DMS 273 (cell line): ENCODE data around the gene RILPL1.
A peak's percentile ranks its signal among the peaks of the same experiment; 100 is the strongest.
"Not testable (repeated sequence)": the region's sequence is repeated elsewhere in the genome, so short reads cannot be mapped to it uniquely, and the experiment has no call there.

Experiments used
- DNase-seq: peaks from one replicate; lab custom pipeline; 2025; ENCODE audit not compliant: unreplicated experiment; lab: John Stamatoyannopoulos, UW

The RILPL1 gene

DNA sequence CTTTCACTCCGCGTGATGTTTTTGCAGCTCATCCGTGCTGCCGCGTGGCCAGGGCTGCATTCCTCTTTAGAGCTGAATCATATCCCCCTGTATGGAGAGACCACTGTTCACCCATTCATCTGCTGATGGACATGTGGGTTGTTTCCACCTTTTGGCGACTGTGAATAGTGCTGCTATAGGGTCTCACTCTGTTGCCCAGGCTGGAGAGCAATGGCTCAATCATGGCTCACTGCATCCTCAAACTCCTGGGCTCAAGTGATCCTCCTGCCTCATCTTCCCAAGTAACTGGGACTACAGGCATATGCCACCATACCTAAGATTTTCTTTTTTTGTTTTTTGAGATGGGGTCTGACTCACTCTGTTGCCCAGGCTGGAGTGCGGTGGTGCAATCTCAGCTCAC, 36.5 kb downstream of the RILPL1 start:
- DNase-seq = no peak

DNA sequence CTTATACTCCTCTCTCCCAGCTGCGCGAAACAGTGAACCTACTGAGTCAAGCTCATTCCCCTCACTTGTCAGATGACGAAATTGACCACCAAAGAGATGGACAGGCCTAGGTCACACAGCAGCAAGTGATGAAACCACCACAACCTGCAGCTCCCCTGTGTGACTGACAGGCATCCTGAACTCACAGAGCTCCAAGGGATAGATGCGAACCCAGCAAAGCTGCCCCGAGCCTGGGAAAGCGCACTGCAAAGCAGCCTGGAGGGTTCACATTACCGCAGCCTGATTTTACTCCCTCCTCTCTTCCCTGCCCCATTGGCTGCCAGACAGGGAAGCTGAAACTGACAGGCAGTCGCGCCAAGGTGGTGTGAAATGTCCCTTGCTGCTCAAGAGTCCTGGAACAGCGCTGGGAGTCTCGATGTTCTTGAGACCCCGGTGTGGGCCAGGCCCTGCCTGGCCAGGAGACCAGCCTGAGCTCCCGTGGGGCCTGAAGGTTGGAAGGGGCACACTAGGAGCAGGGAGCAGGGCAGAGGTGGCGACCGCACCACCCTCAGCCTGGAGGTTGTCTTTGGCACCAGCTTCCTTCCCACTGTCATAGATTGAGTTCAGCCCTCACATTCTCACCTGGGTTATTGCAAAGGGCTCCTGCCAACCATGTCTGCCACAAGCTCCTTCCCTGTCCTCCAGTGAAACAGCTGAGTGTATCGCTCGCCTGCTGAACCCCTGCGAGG, 39.2 kb downstream of the RILPL1 start:
- no peak for DNase-seq

DNA sequence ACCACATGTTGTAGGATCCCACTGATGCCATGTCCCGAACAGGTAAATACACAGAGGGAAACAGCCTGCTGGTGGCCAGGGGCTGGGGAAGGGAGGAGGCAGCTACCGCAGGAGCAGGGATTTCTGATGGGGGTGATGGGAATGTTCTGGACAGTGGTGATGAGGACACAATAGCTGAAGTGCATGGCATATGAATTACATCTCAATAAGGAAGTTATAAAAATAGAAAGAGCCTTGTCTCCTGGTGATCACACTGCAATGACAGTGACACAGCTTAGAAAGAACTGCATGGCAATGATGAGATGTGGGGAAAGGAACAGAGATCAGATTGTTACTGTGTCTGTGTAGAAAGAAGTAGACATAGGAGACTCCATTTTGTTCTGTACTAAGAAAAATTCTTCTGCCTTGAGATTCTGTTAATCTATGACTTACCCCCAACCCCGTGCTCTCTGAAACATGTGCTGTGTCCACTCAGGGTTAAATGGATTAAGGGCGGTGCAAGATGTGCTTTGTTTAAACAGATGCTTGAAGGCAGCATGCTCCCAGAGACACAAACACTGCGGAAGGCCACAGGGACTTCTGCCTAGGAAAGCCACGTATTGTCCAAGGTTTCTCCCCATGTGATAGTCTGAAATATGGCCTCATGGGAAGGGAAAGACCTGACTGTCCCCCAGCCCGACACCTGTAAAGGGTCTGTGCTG, 41.0 kb downstream of the RILPL1 start:
- not testable (repeated sequence) for DNase-seq

DNA sequence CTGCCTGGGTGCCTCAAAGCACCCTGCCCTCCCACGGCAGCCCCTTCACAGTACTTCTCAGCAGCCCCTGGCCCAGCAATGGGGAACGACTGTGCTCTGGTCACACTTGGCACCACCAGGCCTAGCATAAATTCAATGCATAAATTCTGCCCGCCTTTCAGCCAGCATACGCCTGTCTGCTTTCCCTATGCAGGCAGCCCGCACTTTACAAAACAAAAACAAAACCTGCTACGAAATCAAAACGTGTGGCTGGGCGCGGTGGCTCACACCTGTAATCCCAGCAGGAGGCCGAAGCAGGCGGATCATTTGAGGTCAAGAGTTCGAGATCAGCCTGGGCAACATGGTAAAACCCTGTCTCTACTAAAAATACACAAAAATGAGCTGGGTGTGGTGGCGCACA, 42.0 kb downstream of the RILPL1 start:
- no peak for DNase-seq

DNA sequence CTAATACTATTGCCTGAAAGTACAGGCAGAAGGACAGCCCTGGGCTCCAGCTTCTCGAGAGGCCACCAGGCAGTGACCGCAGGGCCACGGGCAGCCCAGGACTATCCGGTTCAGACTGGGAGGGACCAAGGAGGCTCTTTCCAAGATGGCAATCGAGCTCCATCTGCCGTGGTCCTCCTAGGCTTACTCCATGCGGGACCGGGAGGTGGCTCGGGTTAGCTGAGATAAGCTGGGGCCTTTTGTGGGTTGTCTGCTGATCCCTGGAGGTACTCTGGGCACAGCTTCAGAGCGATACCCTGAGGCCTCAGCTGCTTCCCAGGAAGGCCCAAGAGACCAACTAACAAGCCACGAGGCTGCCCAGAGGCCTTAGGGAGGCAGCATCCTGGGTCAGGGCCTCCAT, 42.5 kb downstream of the RILPL1 start:
- no peak for DNase-seq

DNA sequence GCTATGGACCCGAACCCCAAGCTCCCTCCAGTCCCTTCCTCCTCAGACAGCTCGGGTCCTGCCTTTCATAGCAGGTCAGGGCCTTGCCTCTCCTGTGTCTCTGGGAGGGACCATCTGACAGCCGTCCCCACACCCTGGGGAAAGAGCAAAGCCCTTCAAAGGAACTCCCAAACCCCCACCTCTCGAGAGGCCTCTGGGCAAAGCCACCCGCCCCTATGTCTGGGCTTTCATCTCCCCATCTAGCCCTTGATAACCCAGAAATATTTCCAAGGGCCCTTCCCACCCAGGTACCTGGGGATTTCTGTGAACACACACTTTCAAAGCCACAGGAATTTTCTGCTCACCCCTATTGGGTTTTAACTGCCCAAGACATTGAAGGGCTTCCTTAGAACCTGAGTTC, 43.4 kb downstream of the RILPL1 start:
- DNase-seq = no peak

DNA sequence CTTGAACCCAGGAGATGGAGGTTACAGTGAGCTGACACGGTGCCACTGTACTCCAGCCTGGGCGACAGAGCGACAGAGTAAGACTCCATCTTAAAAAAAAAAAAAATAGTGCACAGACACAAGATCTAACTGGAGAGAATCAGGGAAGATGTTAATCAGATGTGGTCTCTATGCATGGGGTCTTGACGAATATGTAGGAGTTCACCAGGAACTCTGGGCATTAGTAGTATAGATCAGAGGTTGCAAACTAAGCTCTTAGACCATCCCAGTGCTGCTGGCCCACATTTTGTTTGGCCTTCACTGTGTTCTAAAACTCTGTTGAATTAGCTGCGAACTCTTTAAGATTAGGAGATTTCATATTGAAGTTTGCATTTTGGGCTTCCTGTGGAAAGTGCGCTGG, 43.9 kb downstream of the RILPL1 start:
- DNase-seq = no peak

DNA sequence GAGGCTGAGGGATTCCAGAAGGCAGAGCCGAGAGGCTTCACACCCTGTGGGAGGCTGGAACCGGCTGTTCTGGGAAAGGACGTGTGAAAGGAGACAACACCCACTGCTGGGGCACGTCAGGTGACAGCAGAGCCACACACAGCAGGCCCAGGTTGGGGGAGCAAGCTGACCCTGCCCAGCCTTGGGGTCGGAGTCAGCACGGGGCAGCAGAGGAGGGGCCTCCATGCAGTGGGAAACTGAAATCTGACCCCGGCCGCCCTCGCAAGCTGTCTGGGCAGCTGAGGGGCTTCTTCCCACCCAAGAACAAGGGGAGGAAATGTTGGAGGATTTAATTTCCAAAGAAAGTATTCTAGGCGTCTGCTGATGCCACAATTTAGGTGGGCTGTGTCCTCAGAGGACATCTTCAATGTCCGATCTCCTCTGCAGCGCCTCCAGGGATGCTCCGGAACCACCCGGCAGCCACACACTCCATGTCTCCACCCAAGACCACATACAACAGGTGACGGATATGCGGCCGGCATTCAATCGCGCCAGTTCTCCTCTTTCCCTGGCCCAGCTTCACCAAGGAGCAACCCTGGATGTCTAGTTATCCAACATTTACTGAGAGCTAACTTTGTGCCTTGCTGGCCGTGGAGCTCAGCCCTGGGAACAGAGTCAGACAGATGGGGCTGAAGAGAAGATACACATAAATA, 44.8 kb downstream of the RILPL1 start:
- DNase-seq = no peak

DNA sequence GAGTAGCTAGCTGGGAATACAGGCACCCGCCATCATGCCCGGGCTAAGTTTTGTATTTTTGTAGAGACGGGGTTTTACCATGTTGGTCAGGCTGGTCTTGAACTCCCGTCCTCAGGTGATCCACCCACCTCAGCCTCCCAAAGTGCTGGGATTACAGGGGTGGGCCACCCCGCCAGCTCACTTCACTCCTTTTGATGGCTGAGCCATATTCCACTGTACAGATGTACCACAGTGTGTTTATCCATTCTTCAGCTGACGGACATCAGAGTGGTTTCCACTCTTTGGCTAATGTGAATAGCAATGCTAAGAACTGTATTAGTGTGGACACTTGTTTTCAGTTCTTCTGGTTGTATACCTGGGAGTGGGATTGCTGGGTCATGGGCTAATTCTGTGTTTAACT, 46.1 kb downstream of the RILPL1 start:
- no peak for DNase-seq

DNA sequence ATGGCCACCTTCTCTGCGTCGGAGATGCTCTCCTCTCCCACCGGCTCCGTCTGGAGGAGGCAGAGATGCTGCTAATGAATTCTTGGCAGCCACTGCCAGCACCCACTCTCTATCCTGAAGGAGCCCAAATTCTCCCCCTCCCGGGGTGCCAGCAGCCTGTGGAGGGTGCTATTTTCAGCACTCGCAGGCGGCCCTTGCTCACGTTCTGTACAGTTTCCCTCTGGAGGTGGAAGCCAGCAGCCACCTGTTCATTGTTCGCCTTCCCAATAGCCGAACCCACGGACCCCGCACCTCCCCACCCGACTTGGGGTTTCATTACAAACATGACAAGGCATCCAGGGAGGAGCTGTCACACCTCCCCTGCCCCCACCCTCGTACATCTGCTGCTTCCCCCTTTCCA, 47.8 kb downstream of the RILPL1 start:
- DNase-seq = no peak

DNA sequence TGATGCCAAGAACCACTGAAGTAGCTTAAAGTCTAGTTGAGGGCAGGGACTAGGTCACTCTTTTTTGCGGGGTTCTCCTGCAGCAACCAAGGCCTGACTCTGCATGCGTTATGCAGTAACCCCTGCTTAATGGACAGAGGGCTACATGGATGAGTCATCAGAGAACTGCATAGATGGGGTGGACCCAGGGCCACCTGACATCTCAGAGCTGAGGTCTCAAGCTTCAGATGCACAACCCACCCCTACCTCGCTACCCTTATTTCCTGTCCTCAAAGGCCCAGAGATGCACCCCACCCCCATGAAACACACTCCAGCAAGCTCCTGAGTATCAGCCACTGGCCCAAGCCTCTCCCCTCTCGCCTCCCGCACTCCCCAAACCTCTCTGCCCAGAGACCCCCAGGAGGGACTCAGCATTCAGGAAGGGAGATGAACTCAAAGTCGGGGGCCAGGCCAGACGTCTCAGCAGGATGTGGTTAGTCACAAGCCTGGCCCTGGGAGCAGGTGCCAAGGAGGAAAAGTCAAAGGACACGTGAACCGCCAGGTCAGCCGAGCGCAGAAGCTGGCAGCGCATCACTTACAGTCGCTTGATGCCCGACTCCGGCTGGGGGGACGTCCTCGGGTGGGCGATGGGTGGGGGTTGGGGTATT, 49.8 kb downstream of the RILPL1 start:
- DNase-seq = no peak

DNA sequence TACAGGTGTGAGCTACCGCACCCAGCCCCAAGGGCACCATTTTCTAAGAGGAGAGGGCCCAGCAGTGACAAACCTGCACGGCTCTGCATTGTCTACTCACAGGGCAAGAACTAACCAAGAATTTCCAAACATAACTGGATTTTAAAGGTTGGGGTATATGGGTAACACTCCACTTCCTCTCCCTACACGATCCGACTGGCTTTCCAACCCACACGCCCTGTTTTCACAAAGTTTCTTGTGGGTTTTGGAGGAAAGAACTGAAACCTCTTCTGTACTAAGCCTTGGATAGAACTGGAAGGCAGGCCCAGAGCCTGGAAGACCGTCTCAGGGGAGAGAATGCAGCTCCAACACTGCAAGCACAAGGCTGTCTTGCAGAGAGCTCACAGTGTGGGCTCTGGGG, 50.6 kb downstream of the RILPL1 start:
- DNase-seq = no peak

DNA sequence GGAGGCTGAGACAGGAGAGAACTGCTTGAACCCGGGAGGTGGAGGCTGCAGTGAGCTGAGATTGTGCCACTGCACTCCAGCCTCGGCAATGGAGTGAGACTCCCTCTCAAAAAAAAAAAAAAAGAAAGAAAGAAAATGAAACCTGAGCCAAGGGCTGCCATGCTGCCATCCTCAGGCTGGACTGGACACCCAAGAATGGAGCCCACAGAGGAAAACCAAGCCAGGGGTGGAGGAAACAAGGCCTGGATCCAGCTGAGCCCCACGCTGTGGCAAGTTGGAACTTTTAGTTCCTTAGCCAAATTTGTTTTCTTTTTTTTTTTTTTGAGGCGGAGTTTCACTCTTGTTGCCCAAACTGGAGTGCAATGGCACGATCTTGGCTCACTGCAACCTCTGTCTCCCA, 52.3 kb downstream of the RILPL1 start:
- not testable (repeated sequence) for DNase-seq

DNA sequence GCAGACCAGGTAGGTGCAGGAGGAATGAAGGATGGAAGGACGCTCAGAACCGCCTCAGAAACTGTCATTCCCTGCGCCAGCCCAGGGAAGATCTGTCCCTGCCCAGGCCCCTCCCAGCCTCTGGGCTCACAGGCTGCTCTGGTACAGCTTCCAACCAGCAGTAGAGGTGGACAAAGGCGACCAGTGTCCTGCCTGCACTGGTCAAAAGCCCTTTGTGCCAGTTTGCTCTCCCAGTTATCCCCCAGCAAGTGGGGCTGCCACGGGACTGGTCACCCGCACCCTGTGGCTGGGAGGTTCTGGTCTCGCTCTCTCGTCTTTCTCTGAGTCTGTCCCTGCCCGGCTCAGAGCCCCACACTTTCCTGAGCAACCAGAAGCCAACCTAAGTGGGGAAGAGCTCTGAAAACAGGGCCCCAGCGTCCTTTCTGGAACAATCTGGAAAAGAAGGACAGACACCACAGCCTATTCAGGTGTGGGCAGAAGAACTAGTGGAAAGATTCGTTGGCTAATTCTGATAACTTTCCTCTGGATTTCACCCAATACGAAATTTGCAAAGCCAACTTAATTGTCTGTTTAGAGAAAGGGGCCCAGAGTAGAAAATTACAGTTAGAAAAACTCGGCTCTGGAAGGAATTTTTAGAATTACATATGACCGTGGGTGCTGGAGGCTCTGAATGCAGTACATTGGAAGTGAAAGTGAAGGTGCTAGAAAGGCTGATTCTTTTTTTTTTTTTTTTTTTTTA, 53.9 kb downstream of the RILPL1 start:
- no peak for DNase-seq

DNA sequence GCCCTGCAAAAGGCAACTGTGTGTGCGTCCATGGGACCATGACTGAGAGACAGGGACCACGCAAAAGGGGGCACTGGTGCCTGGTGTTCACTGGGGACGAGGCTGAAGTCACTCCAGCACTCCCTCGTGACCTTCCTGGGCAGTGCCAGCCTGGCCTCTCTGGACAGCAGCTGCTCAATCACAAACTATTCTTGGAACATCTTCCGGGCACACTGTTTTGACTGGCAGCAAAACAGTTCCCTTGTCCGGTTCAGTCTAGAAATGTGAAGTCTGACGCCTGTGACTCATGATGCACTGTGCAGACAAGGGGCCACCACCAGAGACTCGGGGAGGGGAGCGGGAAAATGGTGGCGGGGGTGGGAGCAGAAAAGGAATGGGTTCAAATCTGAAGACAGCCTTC, 54.8 kb downstream of the RILPL1 start:
- no peak for DNase-seq

DNA sequence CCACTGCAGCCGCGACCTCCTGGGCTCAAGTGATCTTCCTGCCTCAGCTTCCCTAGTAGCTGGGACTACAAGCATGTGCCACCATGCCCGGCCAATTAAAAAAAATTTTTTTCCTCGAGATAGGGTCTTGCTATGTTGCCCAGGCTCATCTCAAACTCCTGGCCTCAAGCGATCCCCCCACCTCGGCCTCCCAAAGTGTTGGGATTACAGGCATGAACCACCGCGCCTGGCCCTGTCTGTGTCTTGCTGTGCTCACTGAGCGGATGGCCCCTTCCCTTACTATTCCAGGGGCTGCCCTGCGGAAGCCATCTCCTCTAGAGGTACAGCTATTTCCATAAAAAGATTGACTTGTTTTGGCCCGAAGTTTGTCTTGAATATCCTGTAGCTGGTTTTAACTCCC, 55.5 kb downstream of the RILPL1 start:
- no peak for DNase-seq

DNA sequence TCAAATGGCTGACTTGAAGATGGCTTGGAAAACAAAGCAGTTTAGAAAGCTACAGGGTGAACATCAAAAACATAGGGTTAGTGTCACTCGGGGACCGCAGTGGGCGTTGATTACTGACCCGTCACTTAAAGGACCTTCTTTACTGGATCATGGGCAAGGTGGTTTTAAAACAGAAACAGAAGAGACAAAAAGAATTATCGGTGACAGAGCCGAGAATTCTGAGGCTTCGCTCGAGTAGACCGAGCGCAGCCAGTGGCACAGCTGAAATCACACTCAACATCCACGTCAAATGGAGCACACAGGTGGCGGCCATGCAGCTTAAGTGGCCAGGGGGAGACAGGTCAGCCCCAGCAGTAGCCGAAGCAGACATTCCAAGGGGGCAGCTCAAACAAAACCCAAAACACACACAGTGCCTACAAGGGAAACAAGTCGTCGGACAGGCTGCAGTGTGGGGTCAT, 58.2 kb downstream of the RILPL1 start:
- DNase-seq = no peak

DNA sequence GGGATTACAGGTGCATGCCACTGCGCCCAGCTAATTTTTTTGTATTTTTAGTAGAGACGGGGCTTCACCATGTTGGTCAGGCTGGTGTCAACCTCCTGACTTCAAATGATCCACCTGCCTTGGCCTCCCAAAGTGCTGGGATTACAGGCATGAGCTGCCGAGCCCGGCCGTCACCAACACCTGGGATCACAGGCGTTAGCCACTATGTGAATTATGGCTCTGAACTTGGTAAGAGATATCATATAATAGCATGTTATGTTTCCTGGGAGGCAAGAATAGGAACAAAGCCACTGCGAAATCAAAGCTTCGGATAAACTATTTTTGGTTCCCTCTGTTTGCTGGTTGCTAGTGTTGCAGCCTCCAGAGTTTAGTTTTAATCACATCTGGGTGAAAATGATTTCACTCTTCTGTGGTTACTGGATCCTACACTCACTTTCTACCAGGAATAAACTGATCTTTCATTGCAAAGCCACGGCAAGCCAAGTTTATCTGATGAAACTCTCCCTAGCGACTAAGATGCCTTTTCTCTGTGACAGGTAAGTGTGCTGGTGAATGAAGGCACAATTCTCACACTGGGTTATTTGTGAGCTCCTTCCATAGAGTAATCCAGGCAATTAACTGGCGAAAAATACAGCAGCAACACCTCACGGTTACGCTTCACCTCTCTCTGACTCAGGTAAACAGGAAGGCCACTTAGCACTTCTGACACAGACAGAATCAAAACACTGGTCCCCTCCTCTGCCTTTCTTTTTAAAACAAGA, 58.9 kb downstream of the RILPL1 start:
- no peak for DNase-seq

DNA sequence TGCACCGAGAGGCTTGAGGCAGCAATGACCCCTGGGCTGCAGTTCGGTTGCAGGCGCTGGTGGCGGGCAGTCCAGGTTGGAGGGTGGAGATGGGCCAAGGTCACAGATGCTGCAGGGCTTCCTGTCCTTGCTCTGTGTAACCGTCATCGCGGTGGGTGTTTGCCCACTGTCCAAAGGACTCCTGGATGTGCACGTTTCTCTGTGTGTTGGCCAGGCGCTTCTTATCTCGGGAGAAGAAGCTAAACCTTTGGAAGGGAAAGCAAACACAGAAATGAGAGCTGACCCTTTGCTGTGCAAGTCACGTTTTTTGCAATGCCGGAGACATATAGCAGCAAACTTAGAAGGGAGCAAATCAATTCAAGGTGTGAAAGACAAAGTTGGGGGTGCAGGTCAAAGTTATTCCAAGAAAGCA, 61.1 kb downstream of the RILPL1 start:
- no peak for DNase-seq

DNA sequence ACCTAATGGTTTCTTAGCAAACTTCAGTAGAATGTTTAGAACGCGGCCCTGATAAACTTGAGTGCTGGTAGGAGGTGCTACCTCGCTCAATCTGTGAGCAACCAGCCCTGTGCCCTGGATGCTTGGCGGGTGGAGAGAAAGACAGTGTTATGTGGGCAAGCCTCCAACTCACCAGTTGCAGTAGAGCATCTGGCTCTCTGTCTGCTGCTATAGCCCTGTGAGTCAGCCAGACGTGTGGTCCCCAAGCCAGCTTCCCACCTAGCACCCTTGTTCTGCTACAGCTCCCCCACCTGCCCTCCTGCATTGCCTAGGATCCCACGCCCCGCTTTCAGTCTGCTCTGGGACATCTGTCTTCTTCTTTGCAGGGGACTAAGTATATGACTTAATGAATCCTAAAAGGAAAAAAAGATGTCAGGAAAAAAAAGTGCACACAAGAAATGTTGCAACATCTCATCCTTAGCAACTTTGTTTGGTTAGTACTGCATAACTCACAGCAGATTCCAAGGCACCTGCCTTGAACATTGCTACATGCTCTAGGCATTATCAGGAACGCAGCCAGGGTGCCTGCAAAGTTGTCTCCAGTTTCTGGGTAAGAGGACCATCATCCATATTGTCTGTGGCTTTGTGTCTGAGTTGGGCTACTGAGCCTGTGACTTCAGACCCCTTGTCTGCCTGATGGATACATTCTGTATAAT, 62.0 kb downstream of the RILPL1 start:
- peak; percentile 91 for DNase-seq
